Hepatocyte (in vitro differentiated cells): Measurements from ENCODE around the gene GPR180.

ENCODE experiments used
- EZH2 ChIP-seq: fragments of 200-600 bp; sonication (generic); IDR thresholded peaks from 2 replicates; pipeline ENCODE4 v1.6.1; 2016; ENCODE audit warnings: antibody characterized with exemption, mild to moderate bottlenecking, borderline replicate concordance
- TF ChIP-seq, protein P1 (sequence below): fragments of 200-600 bp; sonication (generic); IDR thresholded peaks from 2 replicates; pipeline ENCODE4 v1.5.1; 2016; ENCODE audit warnings: antibody characterized with exemption, mild to moderate bottlenecking; ENCODE audit not compliant: poor library complexity

DNA sequence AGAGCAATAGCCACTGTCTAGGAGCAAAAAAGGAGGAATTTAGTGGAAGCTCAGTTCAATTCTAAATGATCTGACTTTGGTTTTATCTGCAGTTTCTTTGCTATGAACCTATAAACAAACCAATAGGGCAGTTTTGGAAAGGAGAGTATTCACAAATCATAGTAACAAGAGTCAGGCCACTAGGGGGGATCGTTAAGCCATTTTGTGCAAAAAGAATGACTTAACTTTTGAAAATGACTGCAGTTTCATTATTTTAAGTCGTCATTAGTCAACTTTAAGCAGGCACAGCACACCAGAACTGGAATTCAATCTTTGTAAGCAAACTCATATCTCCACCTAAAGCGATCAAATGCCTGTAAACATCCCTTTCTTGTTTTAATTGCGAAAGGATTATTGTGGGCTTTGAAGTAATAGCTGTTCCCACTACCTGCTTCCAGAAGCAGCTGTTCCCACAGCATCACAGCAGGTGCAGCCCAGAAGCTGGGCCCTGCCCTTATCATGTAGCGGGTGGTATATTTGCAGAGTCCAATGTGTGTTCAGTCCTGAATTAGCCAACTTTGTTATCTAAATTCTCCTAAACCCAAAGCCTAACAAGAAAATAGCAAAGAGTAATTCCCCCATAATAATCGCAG is 59.2 kb downstream of the GPR180 start:
- TF ChIP-seq, protein P1, sequence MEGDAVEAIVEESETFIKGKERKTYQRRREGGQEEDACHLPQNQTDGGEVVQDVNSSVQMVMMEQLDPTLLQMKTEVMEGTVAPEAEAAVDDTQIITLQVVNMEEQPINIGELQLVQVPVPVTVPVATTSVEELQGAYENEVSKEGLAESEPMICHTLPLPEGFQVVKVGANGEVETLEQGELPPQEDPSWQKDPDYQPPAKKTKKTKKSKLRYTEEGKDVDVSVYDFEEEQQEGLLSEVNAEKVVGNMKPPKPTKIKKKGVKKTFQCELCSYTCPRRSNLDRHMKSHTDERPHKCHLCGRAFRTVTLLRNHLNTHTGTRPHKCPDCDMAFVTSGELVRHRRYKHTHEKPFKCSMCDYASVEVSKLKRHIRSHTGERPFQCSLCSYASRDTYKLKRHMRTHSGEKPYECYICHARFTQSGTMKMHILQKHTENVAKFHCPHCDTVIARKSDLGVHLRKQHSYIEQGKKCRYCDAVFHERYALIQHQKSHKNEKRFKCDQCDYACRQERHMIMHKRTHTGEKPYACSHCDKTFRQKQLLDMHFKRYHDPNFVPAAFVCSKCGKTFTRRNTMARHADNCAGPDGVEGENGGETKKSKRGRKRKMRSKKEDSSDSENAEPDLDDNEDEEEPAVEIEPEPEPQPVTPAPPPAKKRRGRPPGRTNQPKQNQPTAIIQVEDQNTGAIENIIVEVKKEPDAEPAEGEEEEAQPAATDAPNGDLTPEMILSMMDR: peak; percentile 38
- no peak for TF ChIP-seq EZH2
